Mucosa of descending colon (tissue), 3 donors: Measurements from ENCODE around the gene FGGY. TPM values are rescaled to one million over a fixed set of nuclear protein-coding genes. Genes with fewer than 3 reads are reported as not detected.
A peak's percentile ranks its signal among the peaks of the same experiment; 100 is the strongest.

Experiments used
- ATAC-seq: fragments of 200-7000 bp; cut with Tn5 transposase; one replicate; pipeline ENCODE4 v1.9.1; 2020; ENCODE audit warnings: mild to moderate bottlenecking, moderate library complexity
- DNase-seq, 3 donors: peaks; one replicate each; pipeline ENCODE4 v3.0.0-alpha.2; 2020
- H3K36me3 ChIP-seq: fragments of 200-600 bp; one replicate; pipeline ENCODE4 v1.8.0; 2021; ENCODE audit warnings: low read depth, mild to moderate bottlenecking
- H3K4me1 ChIP-seq: fragments of 200-600 bp; one replicate; pipeline ENCODE4 v1.8.0; 2021; ENCODE audit warnings: low read depth, mild to moderate bottlenecking
- H3K4me3 ChIP-seq: fragments of 200-600 bp; one replicate; pipeline ENCODE4 v1.8.0; 2021; ENCODE audit warnings: mild to moderate bottlenecking
- H3K9me3 ChIP-seq: fragments of 200-600 bp; one replicate; pipeline ENCODE4 v1.8.0; 2021; ENCODE audit warnings: mild to moderate bottlenecking
- intact Hi-C, 2 donors: fragments of 100-400 bp; cut with DNase I in 1 of 2; cut with micrococcal nuclease in 1 of 2; formaldehyde crosslinking; loops; one replicate each; pipeline versions ENCODE4 v1.11.0 to v1.11.1; 2022; cut with DNase I, micrococcal nuclease
- total RNA-seq, 3 donors: library from RNA; stranded (reverse); fragmentation: NEBNext Ultra II Directional in 2 of 3; extraction: Animal tissue kit (Norgen Biotek cat#: 25700) in 2 of 3; gene quantifications; one replicate each; pipeline versions ENCODE4 v1.2.1 to v1.2.4, GENCODE V29; 2021 to 2023
- TF ChIP-seq, protein P1 (sequence below): fragments of 200-600 bp; IDR thresholded peaks from one replicate; pipeline ENCODE4 v1.8.0; 2022; ENCODE audit warnings: antibody characterized with exemption, mild to moderate bottlenecking
- donor health status: DM: no; HTN: no; CAD: no; lungs with moderate emphysema.
- donor health status: DM: no; HTN: no; CAD: no.
- donor health status: DM: no; HTN: yes; CAD: no.

FGGY gene
- total RNA-seq, 3 donors from 2014 or later, result 25.2 to 38.3 (median 36.6) TPM

DNA sequence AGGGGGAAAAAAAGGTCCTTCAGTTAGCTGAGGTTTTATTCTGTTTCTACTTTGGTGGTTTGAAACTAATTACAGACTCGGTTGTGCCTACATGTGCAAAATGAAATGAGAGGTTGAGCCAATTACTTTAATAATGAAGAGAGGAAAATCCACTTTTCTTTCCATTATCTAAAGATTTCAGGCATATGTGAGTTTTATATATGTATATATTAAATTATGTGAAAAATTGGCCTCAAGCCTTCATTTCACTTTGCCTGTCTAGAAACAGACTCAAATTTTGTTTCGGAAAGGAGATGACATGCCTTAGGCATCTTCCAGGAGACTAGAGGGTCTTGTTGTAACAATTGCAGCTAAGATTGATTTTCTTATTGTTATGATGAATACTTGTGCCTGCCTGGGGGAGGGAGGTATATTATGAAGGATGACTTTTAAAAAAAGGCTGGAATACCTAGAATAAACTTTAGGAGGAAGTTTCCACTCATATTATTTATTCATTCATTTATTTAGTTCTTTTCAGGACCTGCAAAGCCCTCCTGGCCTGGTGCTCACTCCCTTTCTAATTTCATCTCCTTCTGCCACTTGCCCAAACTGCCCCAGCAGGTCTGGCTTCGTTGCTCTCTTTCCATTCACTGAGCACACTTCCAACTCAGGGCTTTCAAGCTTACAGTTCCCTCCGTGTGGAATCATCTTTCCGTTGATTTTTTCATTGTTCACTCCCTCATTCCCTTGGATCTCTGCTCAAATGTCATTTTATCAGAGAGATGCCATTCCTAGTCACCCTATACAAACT is 423.6 kb downstream of the FGGY start:
- H3K36me3 ChIP-seq, result no peaks in the 10 kb centered on the region
- H3K9me3 ChIP-seq, result no peaks in the 10 kb centered on the region
- no peak overlapping the region for H3K4me3 ChIP-seq
- TF ChIP-seq, protein P1, sequence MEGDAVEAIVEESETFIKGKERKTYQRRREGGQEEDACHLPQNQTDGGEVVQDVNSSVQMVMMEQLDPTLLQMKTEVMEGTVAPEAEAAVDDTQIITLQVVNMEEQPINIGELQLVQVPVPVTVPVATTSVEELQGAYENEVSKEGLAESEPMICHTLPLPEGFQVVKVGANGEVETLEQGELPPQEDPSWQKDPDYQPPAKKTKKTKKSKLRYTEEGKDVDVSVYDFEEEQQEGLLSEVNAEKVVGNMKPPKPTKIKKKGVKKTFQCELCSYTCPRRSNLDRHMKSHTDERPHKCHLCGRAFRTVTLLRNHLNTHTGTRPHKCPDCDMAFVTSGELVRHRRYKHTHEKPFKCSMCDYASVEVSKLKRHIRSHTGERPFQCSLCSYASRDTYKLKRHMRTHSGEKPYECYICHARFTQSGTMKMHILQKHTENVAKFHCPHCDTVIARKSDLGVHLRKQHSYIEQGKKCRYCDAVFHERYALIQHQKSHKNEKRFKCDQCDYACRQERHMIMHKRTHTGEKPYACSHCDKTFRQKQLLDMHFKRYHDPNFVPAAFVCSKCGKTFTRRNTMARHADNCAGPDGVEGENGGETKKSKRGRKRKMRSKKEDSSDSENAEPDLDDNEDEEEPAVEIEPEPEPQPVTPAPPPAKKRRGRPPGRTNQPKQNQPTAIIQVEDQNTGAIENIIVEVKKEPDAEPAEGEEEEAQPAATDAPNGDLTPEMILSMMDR, result no peak
- ATAC-seq (no peak), DNase-seq (no peak)
- no peaks in the 10 kb centered on the region for H3K4me1 ChIP-seq
- intact Hi-C loops, result no loop called here

DNA sequence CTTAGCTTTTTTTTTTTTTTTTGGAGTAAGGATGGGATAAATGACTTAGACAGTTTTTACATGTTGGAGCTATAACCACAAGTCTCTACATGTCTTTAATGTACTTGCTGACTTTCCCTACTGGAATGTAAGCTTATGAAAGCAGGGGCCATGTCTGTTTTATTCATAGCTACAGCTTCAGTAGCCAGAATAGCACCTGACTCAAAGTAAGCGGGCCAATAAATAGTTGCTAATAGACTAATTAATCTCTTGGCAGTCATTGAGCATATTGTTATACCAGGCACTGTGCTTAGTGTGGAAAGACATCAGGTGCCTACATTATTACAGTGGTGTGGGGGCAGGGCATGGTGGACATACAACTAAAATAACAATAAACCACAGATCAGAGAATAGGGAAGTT is 433.4 kb downstream of the FGGY start:
- intact Hi-C loops, result no loop called here
- DNase-seq, result no peak
- no peaks in the 10 kb centered on the region for H3K36me3 ChIP-seq
- no peaks in the 10 kb centered on the region for H3K4me1 ChIP-seq
- TF ChIP-seq, protein P1, result no peak
- no peaks in the 10 kb centered on the region for H3K9me3 ChIP-seq
- peak; percentile 7 for ATAC-seq
- H3K4me3 ChIP-seq, result no peak overlapping the region

DNA sequence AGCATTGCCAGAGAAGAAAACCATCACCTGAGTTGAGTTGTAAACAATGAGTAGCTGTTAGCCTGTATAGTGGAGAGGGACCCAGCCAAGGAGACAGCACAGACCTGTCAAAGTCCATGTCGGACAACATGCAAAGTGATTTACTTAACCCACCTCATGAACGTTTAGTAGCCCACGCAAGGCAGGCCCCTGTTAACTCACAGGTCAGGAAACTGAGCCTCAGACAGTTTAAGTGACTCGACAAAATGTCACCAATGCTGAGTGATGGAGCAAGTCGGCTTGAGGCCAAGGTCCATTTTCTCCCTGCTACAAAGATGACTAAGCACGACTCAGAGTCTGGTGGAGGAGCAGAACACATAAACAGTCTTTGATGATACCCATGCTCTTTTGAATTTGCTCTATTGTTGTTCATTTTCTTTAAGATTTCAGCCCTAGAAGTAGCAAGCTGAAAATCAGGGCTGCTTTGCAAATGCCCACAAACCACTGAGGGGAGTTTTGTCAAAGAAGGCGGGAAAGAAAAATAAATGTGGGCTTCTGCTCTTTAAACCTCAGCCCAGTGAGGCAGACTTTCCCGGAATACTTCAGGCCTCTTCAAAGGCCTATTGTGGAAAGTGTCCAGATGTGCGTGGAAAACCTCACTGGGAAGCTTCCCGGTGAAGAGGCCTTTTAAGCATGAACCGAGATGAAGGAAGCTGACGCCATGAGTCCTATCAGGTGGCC is 434.0 kb downstream of the FGGY start:
- H3K4me1 ChIP-seq, result no peaks in the 10 kb centered on the region
- ATAC-seq (peak; percentile 92), DNase-seq (peak in 2 of 3 donors; percentile 63 to 77)
- H3K9me3 ChIP-seq, result no peaks in the 10 kb centered on the region
- intact Hi-C loops, result no loop called here
- no peak overlapping the region for H3K4me3 ChIP-seq
- no peaks in the 10 kb centered on the region for H3K36me3 ChIP-seq
- TF ChIP-seq, protein P1, result no peak

DNA sequence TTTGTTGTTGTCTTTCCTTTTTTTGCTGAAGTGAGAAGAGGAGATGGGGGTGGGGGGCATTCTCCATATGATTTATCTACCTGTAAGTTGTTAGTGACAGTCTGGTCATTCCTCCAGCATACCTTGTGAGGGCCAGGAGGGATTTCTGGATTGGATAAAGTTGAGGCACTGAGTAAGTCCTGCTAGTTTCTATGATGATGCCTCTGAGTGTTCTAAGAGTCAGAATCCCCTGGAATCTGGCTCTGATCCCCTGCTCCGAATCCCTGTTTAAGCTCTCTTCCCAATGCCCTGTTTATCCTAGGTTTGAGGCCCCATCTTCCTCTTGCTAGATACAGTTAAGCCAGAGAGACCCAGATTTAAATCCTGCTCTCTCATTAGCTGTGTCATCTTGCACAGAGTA is 434.7 kb downstream of the FGGY start:
- no peaks in the 10 kb centered on the region for H3K4me1 ChIP-seq
- H3K4me3 ChIP-seq, result no peak overlapping the region
- intact Hi-C loops, result no loop called here
- DNase-seq (no peak), ATAC-seq (no peak)
- TF ChIP-seq, protein P1, result no peak
- no peaks in the 10 kb centered on the region for H3K9me3 ChIP-seq
- no peaks in the 10 kb centered on the region for H3K36me3 ChIP-seq

DNA sequence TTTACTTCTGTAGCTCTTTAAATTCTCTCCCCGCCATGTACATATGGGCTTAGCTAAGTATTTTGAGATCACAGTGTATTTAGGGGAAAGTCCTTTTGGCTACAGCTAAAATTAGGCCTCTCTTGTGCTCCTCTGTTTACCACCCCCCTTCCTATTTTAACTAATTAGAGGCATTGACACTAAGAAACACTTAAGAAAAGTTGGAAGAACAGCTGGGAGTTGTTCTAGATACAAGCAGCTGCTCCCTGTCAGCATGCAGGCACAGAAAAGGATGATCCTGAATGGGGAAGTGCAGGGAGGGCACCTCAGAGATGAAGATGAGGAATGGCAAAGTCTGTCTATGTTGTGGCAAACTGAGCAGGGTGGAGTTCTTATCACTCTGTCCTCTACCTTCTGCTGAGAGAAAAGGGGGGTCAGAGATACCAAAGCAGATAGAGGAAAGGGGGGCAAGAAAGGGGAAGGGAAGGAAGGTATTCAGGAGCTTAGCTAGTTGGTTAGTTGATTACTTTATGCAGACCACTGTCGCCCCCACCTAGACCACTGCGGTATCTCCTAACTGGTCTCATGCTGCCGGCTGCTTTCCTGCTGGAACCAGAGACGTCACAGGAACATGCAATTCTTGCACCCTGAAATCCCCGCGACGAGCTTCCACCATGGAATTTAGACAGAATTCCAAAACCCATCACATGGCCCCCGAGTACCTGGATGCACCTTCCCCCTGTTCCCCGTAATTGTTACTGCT is 435.5 kb downstream of the FGGY start:
- DNase-seq, result no peak
- intact Hi-C loops, result no loop called here
- ATAC-seq, result no peak
- peaks cover 3% of the 10 kb centered on the region for H3K9me3 ChIP-seq
- no peaks in the 10 kb centered on the region for H3K36me3 ChIP-seq
- H3K4me1 ChIP-seq, result no peaks in the 10 kb centered on the region
- H3K4me3 ChIP-seq, result no peak overlapping the region
- TF ChIP-seq, protein P1, result no peak
